Hematopoietic multipotent progenitor cell treated with erythropoietin and hydrocortisone succinate and interleukin-3 and kit ligand, for 17 days (in vitro differentiated cells): ENCODE results near the gene EIF2D.
"Not testable (repeated sequence)": the region's sequence is repeated elsewhere in the genome, so short reads cannot be mapped to it uniquely, and the experiment has no call there.

ENCODE experiments used
- DNase-seq: peaks from one replicate; pipeline ENCODE4 v3.0.0-alpha.2; 2015; ENCODE audit warnings: low spot score

EIF2D gene

GRCh38 chr1:206612129-206612876, at the start of gene EIF2D:
TSS of gene EIF2D (minus strand) at chr1:206612465. CDS start at chr1:206612342, 123 bp downstream.
- peak; percentile 95 for DNase-seq

- no peak for DNase-seq
Measured at GRCh38 chr1:206661161-206661820, 49.0 kb upstream of the EIF2D start.

- DNase-seq, result no peak
Measured at GRCh38 chr1:206660136-206660535, 47.9 kb upstream of the EIF2D start.

- DNase-seq, result no peak
Measured at GRCh38 chr1:206658981-206659273, 46.7 kb upstream of the EIF2D start.

- DNase-seq, result peak; percentile 78
Measured at GRCh38 chr1:206658264-206658980, 46.2 kb upstream of the EIF2D start.

- DNase-seq, result no peak
Measured at GRCh38 chr1:206657751-206658150, 45.5 kb upstream of the EIF2D start.

GRCh38 chr1:206656936-206657335, 44.7 kb upstream of the EIF2D start:
- no peak for DNase-seq

GRCh38 chr1:206655471-206655882, 43.2 kb upstream of the EIF2D start:
- no peak for DNase-seq

GRCh38 chr1:206654828-206655227, 42.6 kb upstream of the EIF2D start:
- DNase-seq, result no peak

GRCh38 chr1:206653715-206654459, 41.6 kb upstream of the EIF2D start:
- no peak for DNase-seq

- peak; percentile 78 for DNase-seq
Measured at GRCh38 chr1:206651958-206652890, 40.0 kb upstream of the EIF2D start.

- no peak for DNase-seq
Measured at GRCh38 chr1:206651014-206651413, 38.7 kb upstream of the EIF2D start.

- DNase-seq, result no peak
Measured at GRCh38 chr1:206649261-206649921, 37.1 kb upstream of the EIF2D start.

- DNase-seq, result no peak
Measured at GRCh38 chr1:206647224-206647623, 35.0 kb upstream of the EIF2D start.

GRCh38 chr1:206646504-206646903, 34.2 kb upstream of the EIF2D start:
- peak; percentile 28 for DNase-seq

GRCh38 chr1:206643118-206643698, 30.9 kb upstream of the EIF2D start:
- DNase-seq, result no peak

- DNase-seq, result not testable (repeated sequence)
Measured at GRCh38 chr1:206642074-206642473, 29.8 kb upstream of the EIF2D start.

- DNase-seq, result no peak
Measured at GRCh38 chr1:206637605-206638004, 25.3 kb upstream of the EIF2D start.

- peak; percentile 15 for DNase-seq
Measured at GRCh38 chr1:206636671-206637070, 24.4 kb upstream of the EIF2D start.

GRCh38 chr1:206635978-206636345, 23.7 kb upstream of the EIF2D start:
- DNase-seq, result peak; percentile 61
